ENCODE results near the gene PRDM2. TPM values are rescaled to one million over a fixed set of nuclear protein-coding genes. Genes with fewer than 3 reads are reported as not detected.

PRDM2 gene
- total RNA-seq, 2 donors from 2014 or later: 29.3 to 30.0 TPM

DNA sequence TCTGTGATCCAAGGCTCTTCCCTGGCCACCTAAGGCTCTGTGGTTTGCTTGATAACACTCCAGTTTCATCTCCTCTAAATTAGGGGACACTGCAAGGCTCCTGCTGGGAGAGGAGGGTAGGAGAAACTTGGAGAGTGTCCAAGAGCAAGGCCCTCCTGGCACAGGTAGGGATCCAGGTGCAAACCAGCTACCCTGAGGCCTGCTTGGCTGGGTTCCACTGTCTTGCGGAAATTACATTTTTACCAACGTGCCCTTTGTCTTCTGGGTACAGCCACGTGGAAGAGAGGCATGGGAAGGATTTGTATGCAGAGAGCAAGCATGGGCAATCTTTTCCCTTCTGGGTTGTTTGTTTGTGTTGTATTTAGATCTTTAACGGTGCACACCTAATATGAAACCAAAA lies 132.5 kb downstream of the PRDM2 start:
- no peak overlapping the region for H3K4me3 ChIP-seq
- H3K27ac ChIP-seq: no peak overlapping the region
- H3K9ac ChIP-seq (ENCODE audit: low read depth in 2 of 2, low read length in 2 of 2): no peak overlapping the region
- TF ChIP-seq, protein P1, sequence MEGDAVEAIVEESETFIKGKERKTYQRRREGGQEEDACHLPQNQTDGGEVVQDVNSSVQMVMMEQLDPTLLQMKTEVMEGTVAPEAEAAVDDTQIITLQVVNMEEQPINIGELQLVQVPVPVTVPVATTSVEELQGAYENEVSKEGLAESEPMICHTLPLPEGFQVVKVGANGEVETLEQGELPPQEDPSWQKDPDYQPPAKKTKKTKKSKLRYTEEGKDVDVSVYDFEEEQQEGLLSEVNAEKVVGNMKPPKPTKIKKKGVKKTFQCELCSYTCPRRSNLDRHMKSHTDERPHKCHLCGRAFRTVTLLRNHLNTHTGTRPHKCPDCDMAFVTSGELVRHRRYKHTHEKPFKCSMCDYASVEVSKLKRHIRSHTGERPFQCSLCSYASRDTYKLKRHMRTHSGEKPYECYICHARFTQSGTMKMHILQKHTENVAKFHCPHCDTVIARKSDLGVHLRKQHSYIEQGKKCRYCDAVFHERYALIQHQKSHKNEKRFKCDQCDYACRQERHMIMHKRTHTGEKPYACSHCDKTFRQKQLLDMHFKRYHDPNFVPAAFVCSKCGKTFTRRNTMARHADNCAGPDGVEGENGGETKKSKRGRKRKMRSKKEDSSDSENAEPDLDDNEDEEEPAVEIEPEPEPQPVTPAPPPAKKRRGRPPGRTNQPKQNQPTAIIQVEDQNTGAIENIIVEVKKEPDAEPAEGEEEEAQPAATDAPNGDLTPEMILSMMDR (IDR thresholded peaks at IDR 0.05): no peak
- DNase-seq: peak; percentile 84
- no peaks in the 10 kb centered on the region for H3K36me3 ChIP-seq
- H3K9me3 ChIP-seq: no peaks in the 10 kb centered on the region
- peaks cover 4% of the 10 kb centered on the region for H3K4me1 ChIP-seq
- intact Hi-C loops (cut with DNase I): no loop called here
- no peaks in the 10 kb centered on the region for H3K27me3 ChIP-seq

DNA sequence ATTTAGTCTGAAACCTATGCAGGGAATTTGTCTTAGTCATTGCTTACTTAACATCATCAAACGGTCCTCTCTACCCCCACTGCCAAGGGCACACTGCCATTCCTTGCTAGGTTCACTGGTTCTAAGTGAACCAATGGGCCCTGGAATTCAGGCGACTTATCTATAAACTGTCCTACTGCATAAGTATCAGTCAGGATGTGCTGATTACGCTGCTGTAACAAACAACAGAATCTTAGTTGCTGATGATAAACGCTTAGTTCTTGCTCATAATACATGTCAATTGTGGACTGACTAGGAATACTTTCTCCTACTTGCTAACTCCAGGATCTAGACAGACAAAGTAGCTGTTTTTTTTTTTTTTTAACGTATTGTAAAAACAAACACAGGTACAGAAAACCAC lies 136.1 kb downstream of the PRDM2 start:
- no peak overlapping the region for H3K27ac ChIP-seq
- no peak for DNase-seq
- no peaks in the 10 kb centered on the region for H3K9me3 ChIP-seq
- no peak overlapping the region for H3K4me3 ChIP-seq
- H3K36me3 ChIP-seq: no peaks in the 10 kb centered on the region
- intact Hi-C loops (cut with DNase I): no loop called here
- peaks cover under 1% of the 10 kb centered on the region for H3K4me1 ChIP-seq
- H3K27me3 ChIP-seq: no peaks in the 10 kb centered on the region
- TF ChIP-seq, protein P1 (IDR thresholded peaks at IDR 0.05): no peak
- H3K9ac ChIP-seq (ENCODE audit: low read depth in 2 of 2, low read length in 2 of 2): no peak overlapping the region

DNA sequence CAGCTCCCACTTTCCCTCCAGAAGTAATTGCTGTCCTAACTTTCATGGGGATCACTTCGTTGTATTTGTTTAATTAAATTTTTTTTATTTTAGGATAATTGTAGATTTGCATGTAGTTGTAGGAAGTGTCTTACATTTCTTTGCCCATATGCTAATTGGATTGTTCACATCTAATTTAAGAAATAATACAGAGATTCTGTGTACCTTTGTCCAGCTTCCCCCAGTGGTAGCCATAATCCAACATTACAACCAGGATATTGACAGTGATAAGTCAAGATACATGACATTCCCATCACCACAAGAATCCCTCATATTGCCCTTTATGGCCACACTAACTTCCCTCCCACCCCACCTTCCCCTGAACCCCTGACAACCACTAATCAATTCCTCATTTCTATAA lies 136.6 kb downstream of the PRDM2 start:
- no peak overlapping the region for H3K9ac ChIP-seq (ENCODE audit: low read depth in 2 of 2, low read length in 2 of 2)
- intact Hi-C loops (cut with DNase I): no loop called here

DNA sequence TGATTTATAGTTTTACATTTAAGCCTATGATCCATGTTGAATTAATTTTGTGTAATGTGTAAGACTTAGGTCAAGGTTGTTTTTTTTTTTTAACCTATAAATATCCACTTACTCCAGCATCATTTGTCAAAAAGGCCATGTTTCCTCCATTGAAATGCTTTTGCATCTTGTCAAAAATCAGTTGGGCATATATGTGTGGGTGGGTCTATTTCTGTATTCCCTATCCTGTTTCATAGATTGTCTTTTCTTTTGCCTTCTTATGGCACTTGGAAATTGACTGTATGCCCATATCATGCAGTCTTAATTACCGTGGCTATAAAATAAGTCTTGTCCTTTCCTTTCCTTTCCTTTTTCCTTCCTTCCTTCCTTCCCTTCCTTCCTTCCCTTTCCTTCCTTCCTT lies 138.2 kb downstream of the PRDM2 start:
- no peak overlapping the region for H3K27ac ChIP-seq
- intact Hi-C loops (cut with DNase I): no loop called here
- no peak for DNase-seq
- H3K9me3 ChIP-seq: no peaks in the 10 kb centered on the region
- H3K4me1 ChIP-seq: no peaks in the 10 kb centered on the region
- TF ChIP-seq, protein P1 (IDR thresholded peaks at IDR 0.05): no peak
- no peak overlapping the region for H3K4me3 ChIP-seq
- H3K9ac ChIP-seq (ENCODE audit: low read depth in 2 of 2, low read length in 2 of 2): no peak overlapping the region
- no peaks in the 10 kb centered on the region for H3K27me3 ChIP-seq
- no peaks in the 10 kb centered on the region for H3K36me3 ChIP-seq

More for the DNA sequence above, 136.6 kb downstream of the PRDM2 start:
- H3K4me1 ChIP-seq: no peaks in the 10 kb centered on the region
- H3K4me3 ChIP-seq: no peak overlapping the region
- TF ChIP-seq, protein P1 (IDR thresholded peaks at IDR 0.05): no peak
- no peak overlapping the region for H3K27ac ChIP-seq
- no peaks in the 10 kb centered on the region for H3K36me3 ChIP-seq
- H3K9me3 ChIP-seq: no peaks in the 10 kb centered on the region
- no peaks in the 10 kb centered on the region for H3K27me3 ChIP-seq
- no peak for DNase-seq

DNA sequence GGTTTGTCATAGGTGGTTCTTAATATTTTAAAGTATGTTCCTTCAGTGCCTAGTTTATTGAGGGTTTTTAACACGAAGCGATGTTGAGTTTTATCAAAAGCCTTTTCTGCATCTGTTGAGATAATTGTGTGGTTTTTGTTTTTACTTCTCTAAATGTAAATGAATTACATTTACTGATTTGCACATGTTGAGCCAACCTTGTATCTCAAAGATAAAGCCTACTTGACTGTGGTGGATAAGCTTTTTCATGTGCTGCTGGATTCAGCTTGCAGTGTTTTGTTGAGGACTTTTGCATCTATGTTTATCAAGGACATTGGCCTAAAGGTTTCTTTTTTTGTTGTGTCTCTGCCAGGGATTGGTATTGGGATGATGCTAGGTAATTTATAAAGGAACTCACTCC lies 142.5 kb downstream of the PRDM2 start:
- TF ChIP-seq, protein P1 (IDR thresholded peaks at IDR 0.05): no peak
- H3K27me3 ChIP-seq: no peaks in the 10 kb centered on the region
- H3K4me3 ChIP-seq: no peak overlapping the region
- intact Hi-C loops (cut with DNase I): no loop called here
- no peak overlapping the region for H3K27ac ChIP-seq
- no peaks in the 10 kb centered on the region for H3K36me3 ChIP-seq
- H3K9ac ChIP-seq (ENCODE audit: low read depth in 2 of 2, low read length in 2 of 2): no peak overlapping the region
- DNase-seq: no peak
- H3K9me3 ChIP-seq: no peaks in the 10 kb centered on the region
- no peaks in the 10 kb centered on the region for H3K4me1 ChIP-seq

DNA sequence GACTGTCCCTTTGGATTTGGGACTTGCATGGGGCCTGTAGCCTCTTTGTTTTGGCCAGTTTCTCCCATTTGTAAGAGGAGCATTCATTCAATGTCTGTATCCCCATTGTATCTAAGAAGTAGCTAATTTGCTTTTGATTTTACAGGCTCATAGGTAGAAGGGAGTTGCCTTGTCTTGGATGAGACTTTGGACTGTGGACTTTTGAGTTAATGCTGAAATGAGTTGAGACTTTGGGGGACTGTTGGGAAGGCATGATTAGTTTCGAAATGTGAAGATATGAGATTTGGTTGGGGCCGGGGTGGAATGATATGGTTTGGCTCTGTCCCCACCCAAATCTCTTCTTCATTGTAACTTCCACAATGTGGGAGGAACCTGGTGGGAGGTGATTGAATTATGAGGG lies 151.7 kb downstream of the PRDM2 start:
- Histone ChIP-seq H3K9me3 (no peaks in the 10 kb centered on the region), H3K27ac (no peak overlapping the region), H3K4me1 (no peaks in the 10 kb centered on the region), H3K27me3 (no peaks in the 10 kb centered on the region), H3K36me3 (no peaks in the 10 kb centered on the region), H3K9ac (ENCODE audit: low read depth in 2 of 2, low read length in 2 of 2) (no peak overlapping the region), H3K4me3 (no peak overlapping the region)
- intact Hi-C loops (cut with DNase I): no loop called here
- DNase-seq: no peak
- TF ChIP-seq, protein P1 (IDR thresholded peaks at IDR 0.05): no peak

All from colonic mucosa (tissue), 4 donors.